K562 (cell line): ENCODE results near the gene HK1. TPM values are rescaled to one million over a fixed set of nuclear protein-coding genes. Genes with fewer than 3 reads are reported as not detected.

Experiments
- ATAC-seq: fragments of 200-7000 bp; cut with Tn5 transposase; 3 replicates; pipeline ENCODE4 v1.9.1; 2020; ENCODE audit warnings: moderate library complexity
- BruUV-seq: library from RNA; stranded (reverse); fragments of 400-500 nt; replicated peaks from 2 replicates; lab custom pipeline; 2021; lab: Mats Ljungman, UMichigan
- CTCF ChIA-PET: fragments of 300-600 bp; formaldehyde crosslinking; extraction: SDS; loops from one replicate; lab custom pipeline; 2021; ENCODE audit warnings: low intra/inter-chr PET ratio; lab: Yijun Ruan, JAX
- POLR2A ChIA-PET: fragments of 300-600, 350-650 bp; sonication (Branson Sonifier 250); formaldehyde crosslinking; extraction: SDS; loops from one replicate; lab custom pipeline; 2021; ENCODE audit warnings: antibody characterized with exemption, inconsistent platforms; lab: Yijun Ruan, JAX
- DNase-seq, 4 experiments: peaks; one replicate each; pipeline versions ENCODE4 v3.0.0 to v3.0.0-alpha.2; 2011 to 2018; ENCODE audit warnings: low spot score in 3 of 4, mixed read lengths in 3 of 4; ENCODE audit errors: extremely low read depth in 1 of 4
- FAIRE-seq: peaks from 2 replicates; lab custom pipeline; 2011; peaks lifted over from hg19 to GRCh38; lab: Jason Lieb, UNC
- H2AFZ ChIP-seq: 2 replicates; pipeline ENCODE4 v1.6.0; 2011; ENCODE audit warnings: low read depth, low read length, control low read depth, inconsistent platforms
- H3K27ac ChIP-seq: fragments of 200-600 bp; 3 replicates; pipeline ENCODE4 v1.8.0; 2011; ENCODE audit warnings: low read depth, mild to moderate bottlenecking, control low read depth, inconsistent platforms, low read length, moderate library complexity, mixed read lengths; ENCODE audit errors: extremely low read depth
- H3K27me3 ChIP-seq, 2 experiments: fragments of 300-600 bp in 1 of 2; 2 replicates in 1 of 2; 3 replicates in 1 of 2; pipeline versions ENCODE4 v1.6.0 to v1.8.0; 2011; ENCODE audit warnings: inconsistent platforms in 2 of 2, low read length in 2 of 2, mild to moderate bottlenecking in 1 of 2, mixed read lengths in 1 of 2, moderate library complexity in 1 of 2; ENCODE audit not compliant: control insufficient read depth in 2 of 2, insufficient read depth in 2 of 2
- H3K36me3 ChIP-seq: fragments of 300-600 bp; 3 replicates; pipeline ENCODE4 v1.8.0; 2011; ENCODE audit warnings: mild to moderate bottlenecking, low read length, inconsistent platforms; ENCODE audit not compliant: control insufficient read depth, insufficient read depth
- H3K4me1 ChIP-seq, 2 experiments: fragments of 200-600 bp in 1 of 2; replicated peaks in 1 of 2; 2 replicates in 1 of 2; 3 replicates in 1 of 2; pipeline versions ENCODE4 v1.5.1 to v1.8.0; 2011; ENCODE audit warnings: inconsistent platforms in 2 of 2, low read length in 2 of 2, mild to moderate bottlenecking in 1 of 2, mixed read lengths in 1 of 2, moderate library complexity in 1 of 2; ENCODE audit not compliant: control insufficient read depth in 2 of 2, insufficient read depth in 2 of 2
- H3K4me2 ChIP-seq: 2 replicates; pipeline ENCODE4 v1.6.1; 2011; ENCODE audit warnings: low read length, control low read depth, inconsistent platforms, mixed read lengths; ENCODE audit not compliant: insufficient read depth
- H3K4me3 ChIP-seq: fragments of 200-600 bp; sonication (generic), shearing (Covaris generic); 2 replicates; pipeline ENCODE4 v1.5.1; 2016; ENCODE audit warnings: control low read depth, inconsistent platforms
- H3K79me2 ChIP-seq: fragments of 200-600 bp; 3 replicates; pipeline ENCODE4 v1.8.0; 2011; ENCODE audit warnings: low read length, inconsistent platforms; ENCODE audit not compliant: control insufficient read depth, insufficient read depth
- H3K9ac ChIP-seq, 2 experiments: 2 replicates each; pipeline versions ENCODE4 v1.6.0 to v1.6.1; 2011; ENCODE audit warnings: low read depth in 2 of 2, low read length in 2 of 2, control low read depth in 1 of 2, inconsistent platforms in 1 of 2, mild to moderate bottlenecking in 1 of 2, mixed read lengths in 1 of 2; ENCODE audit not compliant: insufficient read depth in 1 of 2
- H3K9me1 ChIP-seq: one replicate; pipeline ENCODE4 v1.6.0; 2011; ENCODE audit warnings: inconsistent platforms, mild to moderate bottlenecking, low read length, moderate library complexity; ENCODE audit not compliant: control insufficient read depth, insufficient read depth
- H3K9me3 ChIP-seq: replicated peaks from 2 replicates; pipeline ENCODE4 v1.5.1; 2011; ENCODE audit warnings: low read depth, low read length, inconsistent platforms; ENCODE audit not compliant: control insufficient read depth, insufficient read depth
- H4K20me1 ChIP-seq: replicated peaks from 2 replicates; pipeline ENCODE4 v1.6.1; 2011; ENCODE audit warnings: low read length, inconsistent platforms, mixed read lengths; ENCODE audit not compliant: control insufficient read depth, insufficient read depth
- CBFA2T2 ChIP-seq: fragments of 450-650 bp; conservative IDR thresholded peaks from 2 replicates; pipeline ENCODE4 v1.6.1; 2017; ENCODE audit warnings: mild to moderate bottlenecking
- KLF10 ChIP-seq: fragments of 250-450 bp; sonication (Bioruptor Pico); IDR thresholded peaks from 2 replicates; pipeline ENCODE4 v1.6.1; 2021; ENCODE audit warnings: matching md5 sums
- MYC ChIP-seq, 2 experiments: fragments of 250-450 bp in 1 of 2; sonication (Bioruptor Pico) in 1 of 2; IDR thresholded peaks; 2 replicates each; pipeline versions ENCODE4 v1.5.1 to v1.6.1; 2012 to 2021; ENCODE audit warnings: low read depth in 2 of 2, borderline replicate concordance in 1 of 2, improper control_type of control experiment in 1 of 2, low read length in 1 of 2, mild to moderate bottlenecking in 1 of 2, moderate library complexity in 1 of 2
- NKRF ChIP-seq: fragments of 450-650 bp; IDR thresholded peaks from 2 replicates; pipeline ENCODE4 v1.6.1; 2016; ENCODE audit warnings: borderline replicate concordance
- SUPT5H ChIP-seq: fragments of 450-650 bp; IDR thresholded peaks from 2 replicates; pipeline ENCODE4 v1.6.1; 2016
- TRIM24 ChIP-seq, 2 experiments: fragments of 450-650 bp; IDR thresholded peaks; 2 replicates each; pipeline ENCODE4 v1.6.1; 2016
- ZC3H8 ChIP-seq: fragments of 450-650 bp; IDR thresholded peaks from 2 replicates; pipeline ENCODE4 v1.6.1; 2017
- ZMIZ1 ChIP-seq, 2 experiments: fragments of 150-350 bp in 1 of 2; IDR thresholded peaks; 2 replicates each; pipeline ENCODE4 v1.6.1; 2012 to 2016; ENCODE audit warnings: low read depth in 2 of 2, low read length in 2 of 2, mild to moderate bottlenecking in 1 of 2, moderate library complexity in 1 of 2
- ZNF143 ChIP-seq: sonication (generic); formaldehyde crosslinking; IDR thresholded peaks from 2 replicates; pipeline ENCODE4 v1.9.0; 2022; ENCODE audit warnings: mild to moderate bottlenecking, missing genetic modification reagents
- WGBS: fragments of 100-300 bp; shearing (Covaris generic); methylation state at CpG from one replicate; pipeline ENCODE4 v1.1.6; 2016; ENCODE audit warnings: low coverage, mixed read lengths; ENCODE audit not compliant: insufficient coverage; ENCODE audit errors: missing lambda C conversion rate; 5-methylcytosine and 5-hydroxymethylcytosine counted together
- in situ Hi-C: fragments of 300-500 bp; cut with MboI; formaldehyde crosslinking; loops from 4 replicates; pipeline ENCODE4 v1.15.0; 2018; ENCODE audit warnings: inconsistent platforms, mixed read lengths
- intact Hi-C: fragments of 100-400 bp; cut with micrococcal nuclease; formaldehyde crosslinking; loops from 2 replicates; pipeline ENCODE4 v1.14.2; 2022
- polyA plus RNA-seq, 8 experiments: library from polyadenylated mRNA; depleted of rRNA in 4 of 8; stranded (reverse) in 5 of 8; unstranded in 3 of 8; fragments of >200 nt; fragmentation: Nextera tagmentation in 2 of 8; fragmentation: Illumina TruSeq in 1 of 8; extraction: Ambion mirVana in 2 of 8; extraction: Trizol in 1 of 8; gene quantifications; 2 replicates each; pipeline versions ENCODE4 v1.2.1 to v1.2.3, GENCODE V29; 2011 to 2014; ENCODE audit warnings: inconsistent platforms in 1 of 8, missing spikeins in 1 of 8
- total RNA-seq, 7 experiments: library from RNA; depleted of rRNA in 6 of 7; stranded (reverse); fragments of >200 nt in 6 of 7; fragmentation: Illumina TruSeq in 2 of 7; extraction: Trizol in 2 of 7; gene quantifications; 2 replicates each; pipeline versions ENCODE4 v1.2.1 to v1.2.3, GENCODE V29; 2011 to 2021; ENCODE audit warnings: low replicate concordance in 1 of 7
- TF ChIP-seq, protein P1 (sequence below): sonication (generic); formaldehyde crosslinking; IDR thresholded peaks from 2 replicates; pipeline ENCODE4 v1.8.0; 2022; ENCODE audit warnings: missing genetic modification reagents, mild to moderate bottlenecking, moderate library complexity, borderline replicate concordance
- TF ChIP-seq, protein P2 (sequence below): fragments of 450-650 bp; IDR thresholded peaks from 2 replicates; pipeline ENCODE4 v1.6.1; 2018; ENCODE audit warnings: mild to moderate bottlenecking, low read depth; ENCODE audit not compliant: partially characterized antibody
- TF ChIP-seq, protein P3 (sequence below): fragments of 450-650 bp; formaldehyde crosslinking; IDR thresholded peaks from 2 replicates; pipeline ENCODE4 v1.4.0; 2020; ENCODE audit warnings: mild to moderate bottlenecking, moderate library complexity

Gene HK1
- total and polyA plus RNA-seq, 9 of the 15 experiments (the other 6 are each of a cell fraction or from before 2014, with no cell fraction given): 29.2 to 444 (median 193) TPM

GRCh38 chr10:69287181-69287580, 8.9 kb downstream of the HK1 start:
- no peaks in the 10 kb centered on the region for H3K79me2 ChIP-seq
- H3K4me2 ChIP-seq: no peak overlapping the region
- in situ Hi-C loops: no loop called here
- no peaks in the 10 kb centered on the region for H3K36me3 ChIP-seq
- H3K27ac ChIP-seq: no peak overlapping the region
- DNase-seq: no peak
- H2AFZ ChIP-seq: peak overlapping the region; percentile 37; the same call in 1 of the 2 replicates
- ChIA-PET POLR2A (interaction anchor here (1.0 to 1.5 kb wide), 2 partner anchors 10 to 26 kb away, joined by 3 read pairs; no protein-coding TSS in a partner anchor), CTCF (no interaction called here)
- no peak for FAIRE-seq
- no peaks in the 10 kb centered on the region for H4K20me1 ChIP-seq
- no peaks in the 10 kb centered on the region for H3K27me3 ChIP-seq
- H3K9ac ChIP-seq: no peak overlapping the region
- H3K9me3 ChIP-seq: no peaks in the 10 kb centered on the region
- no TSS peak for BruUV-seq
- no peak overlapping the region for H3K4me3 ChIP-seq
- peaks cover 0 to 6% of the 10 kb centered on the region in 2 experiments; a peak in 2 of 5 replicates for H3K4me1 ChIP-seq
- no peak for ATAC-seq
- WGBS: 41% methylated on average over 4 of the region's 4 CpGs
- no peaks in the 10 kb centered on the region for H3K9me1 ChIP-seq
- intact Hi-C loops: no loop called here
- TF ChIP-seq, protein P1, sequence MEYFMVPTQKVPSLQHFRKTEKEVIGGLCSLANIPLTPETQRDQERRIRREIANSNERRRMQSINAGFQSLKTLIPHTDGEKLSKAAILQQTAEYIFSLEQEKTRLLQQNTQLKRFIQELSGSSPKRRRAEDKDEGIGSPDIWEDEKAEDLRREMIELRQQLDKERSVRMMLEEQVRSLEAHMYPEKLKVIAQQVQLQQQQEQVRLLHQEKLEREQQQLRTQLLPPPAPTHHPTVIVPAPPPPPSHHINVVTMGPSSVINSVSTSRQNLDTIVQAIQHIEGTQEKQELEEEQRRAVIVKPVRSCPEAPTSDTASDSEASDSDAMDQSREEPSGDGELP: no peak
- TF ChIP-seq NKRF: no peak
- no peak for TF ChIP-seq SUPT5H
- no peak for TF ChIP-seq ZMIZ1 (IDR thresholded peaks at IDR 0.05; ENCODE audit: low read depth in 2 of 2, low read length in 2 of 2)
- TF ChIP-seq, protein P2, sequence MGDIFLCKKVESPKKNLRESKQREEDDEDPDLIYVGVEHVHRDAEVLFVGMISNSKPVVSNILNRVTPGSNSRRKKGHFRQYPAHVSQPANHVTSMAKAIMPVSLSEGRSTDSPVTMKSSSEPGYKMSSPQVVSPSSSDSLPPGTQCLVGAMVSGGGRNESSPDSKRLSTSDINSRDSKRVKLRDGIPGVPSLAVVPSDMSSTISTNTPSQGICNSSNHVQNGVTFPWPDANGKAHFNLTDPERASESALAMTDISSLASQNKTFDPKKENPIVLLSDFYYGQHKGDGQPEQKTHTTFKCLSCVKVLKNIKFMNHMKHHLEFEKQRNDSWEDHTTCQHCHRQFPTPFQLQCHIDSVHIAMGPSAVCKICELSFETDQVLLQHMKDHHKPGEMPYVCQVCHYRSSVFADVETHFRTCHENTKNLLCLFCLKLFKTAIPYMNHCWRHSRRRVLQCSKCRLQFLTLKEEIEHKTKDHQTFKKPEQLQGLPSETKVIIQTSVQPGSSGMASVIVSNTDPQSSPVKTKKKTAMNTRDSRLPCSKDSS: no peak
- TF ChIP-seq MYC (IDR thresholded peaks at IDR 0.05; ENCODE audit: low read depth, low read length): no peak
- no peak for TF ChIP-seq MYC (CRISPR knock-in tag; IDR thresholded peaks at IDR 0.05; ENCODE audit: borderline replicate concordance, low read depth)
- TF ChIP-seq CBFA2T2: no peak
- TF ChIP-seq TRIM24 (IDR thresholded peaks at IDR 0.05): no peak
- TF ChIP-seq ZC3H8: no peak
- no peak for TF ChIP-seq ZNF143
- TF ChIP-seq, protein P3, sequence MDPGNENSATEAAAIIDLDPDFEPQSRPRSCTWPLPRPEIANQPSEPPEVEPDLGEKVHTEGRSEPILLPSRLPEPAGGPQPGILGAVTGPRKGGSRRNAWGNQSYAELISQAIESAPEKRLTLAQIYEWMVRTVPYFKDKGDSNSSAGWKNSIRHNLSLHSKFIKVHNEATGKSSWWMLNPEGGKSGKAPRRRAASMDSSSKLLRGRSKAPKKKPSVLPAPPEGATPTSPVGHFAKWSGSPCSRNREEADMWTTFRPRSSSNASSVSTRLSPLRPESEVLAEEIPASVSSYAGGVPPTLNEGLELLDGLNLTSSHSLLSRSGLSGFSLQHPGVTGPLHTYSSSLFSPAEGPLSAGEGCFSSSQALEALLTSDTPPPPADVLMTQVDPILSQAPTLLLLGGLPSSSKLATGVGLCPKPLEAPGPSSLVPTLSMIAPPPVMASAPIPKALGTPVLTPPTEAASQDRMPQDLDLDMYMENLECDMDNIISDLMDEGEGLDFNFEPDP (CRISPR knock-in tag): no peak
- TF ChIP-seq KLF10 (CRISPR knock-in tag): no peak
